Hepatic stellate cell (primary cell): ENCODE data around the gene ARAP1.
"Not testable (repeated sequence)": the region's sequence is repeated elsewhere in the genome, so short reads cannot be mapped to it uniquely, and the experiment has no call there.

ENCODE experiments used
- DNase-seq: peaks from one replicate; pipeline ENCODE4 v3.0.0; 2011; ENCODE audit warnings: low spot score

ARAP1 gene

DNA sequence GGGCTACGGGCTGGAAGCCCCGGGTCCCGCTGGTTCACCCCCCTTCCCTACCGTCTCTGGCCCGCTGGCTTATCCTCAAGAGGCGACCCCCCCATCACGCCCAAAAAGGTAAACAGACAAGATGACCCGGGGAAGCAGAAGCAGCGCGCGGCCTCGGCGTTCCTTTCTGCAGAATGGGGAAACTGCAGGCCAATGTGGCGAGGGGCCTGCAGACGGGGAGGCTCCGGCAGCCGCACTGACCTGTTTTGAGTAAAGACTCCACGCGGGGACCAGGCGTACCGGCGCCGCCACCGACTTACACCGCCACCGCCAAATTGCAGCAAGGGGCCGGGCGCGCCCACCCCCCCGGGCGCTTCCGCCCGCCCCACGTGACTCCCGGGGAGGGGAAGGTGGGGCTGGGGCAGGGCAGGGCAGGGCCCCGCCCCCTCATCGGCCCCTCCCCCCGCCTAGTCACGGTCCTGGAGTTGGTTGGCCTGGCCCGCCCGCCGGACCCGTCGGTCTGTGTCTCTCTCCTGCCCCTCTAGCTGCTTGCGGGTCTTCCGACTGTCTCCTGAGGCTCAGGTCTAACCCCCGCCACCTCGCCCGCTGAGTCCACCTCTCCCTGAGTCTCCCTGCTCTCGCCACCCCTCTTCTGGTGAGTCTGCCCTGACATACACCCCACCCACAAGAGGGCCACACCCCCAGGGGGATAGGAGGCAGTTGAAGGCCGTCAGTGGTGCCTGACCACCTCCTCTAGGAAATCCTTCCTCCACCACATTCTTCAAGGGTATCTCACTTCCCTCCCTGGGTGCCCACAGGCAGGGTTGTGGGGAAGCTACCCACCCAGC is at the start of gene ARAP1:
TSS of gene ARAP1 (minus strand) at position 321 of the 827 bp plus-strand sequence. CDS start 25,280 bp downstream, outside the sequence.
- DNase-seq, result peak; percentile 92

- no peak for DNase-seq
Measured at GRCh38 chr11:72799441-72799840, 47.2 kb upstream of the ARAP1 start.

DNA sequence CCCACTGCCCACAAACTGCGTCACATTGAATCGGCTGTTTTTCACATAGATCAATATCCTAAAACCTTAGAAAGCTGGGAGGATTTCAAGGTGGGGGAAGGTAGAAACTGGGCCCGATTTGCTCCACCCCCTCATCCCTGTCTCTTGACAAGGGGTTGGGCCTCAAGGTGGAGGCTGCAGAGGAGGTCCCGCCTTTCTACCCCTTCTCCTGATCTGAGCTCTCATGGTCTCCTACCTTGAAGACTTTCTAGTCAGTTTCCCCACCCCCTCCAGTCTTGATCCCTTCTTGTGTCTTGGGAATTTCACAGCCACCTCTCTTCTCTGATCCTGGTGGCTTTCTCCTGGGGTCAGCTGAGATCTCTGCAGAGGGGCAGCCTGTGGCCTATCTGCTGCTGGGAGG is 46.2 kb upstream of the ARAP1 start:
- no peak for DNase-seq

DNA sequence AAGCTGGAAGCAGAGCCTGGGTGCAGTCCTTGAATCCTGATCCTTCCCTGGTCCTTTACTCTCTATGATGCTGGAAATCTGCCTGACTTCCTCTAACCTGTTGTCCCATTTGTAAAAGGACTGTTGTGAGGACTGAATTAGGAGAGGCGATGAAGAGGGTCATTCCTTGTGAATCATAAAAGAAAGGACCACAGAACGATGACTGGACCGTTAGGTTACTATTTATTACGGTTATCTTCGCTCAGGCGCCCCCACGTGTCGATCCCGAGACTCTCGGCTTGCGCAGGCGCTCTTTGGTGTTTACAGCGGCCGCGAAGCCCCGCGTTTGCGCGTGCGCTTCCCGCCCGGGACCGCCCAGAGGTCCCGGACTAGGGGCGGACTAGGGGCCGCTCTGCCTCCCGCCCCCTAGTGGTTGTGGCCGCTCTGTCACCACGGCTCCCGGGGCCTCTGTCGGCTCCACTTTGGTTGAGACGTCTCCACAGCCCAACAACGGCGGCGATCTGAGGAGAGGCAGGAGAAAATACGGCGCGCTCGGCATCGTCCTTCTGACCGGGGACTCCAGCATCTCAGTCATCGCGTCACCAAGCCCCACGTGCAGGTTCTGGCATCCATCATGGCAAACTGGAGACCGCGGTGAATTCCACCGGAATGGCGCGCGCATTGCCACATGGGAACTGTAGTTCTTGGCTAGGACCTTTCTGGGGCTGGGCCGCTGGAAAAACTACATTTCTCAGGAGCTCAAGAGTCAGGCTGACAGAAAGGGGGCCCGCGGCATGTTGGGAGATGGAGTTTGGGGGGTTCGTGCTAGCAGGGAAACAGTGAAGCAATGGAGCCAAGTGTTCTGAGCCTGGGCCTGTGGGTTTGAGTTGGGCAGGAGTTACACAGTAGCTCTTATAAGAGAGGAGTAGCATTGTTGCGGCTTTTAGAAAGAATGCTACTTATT is 41.5 kb upstream of the ARAP1 start, which contains the start of gene STARD10:
TSS of gene STARD10 (minus strand) at position 623 of the 943 bp plus-strand sequence. CDS start 12,866 bp downstream, outside the sequence.
- DNase-seq, result peak; percentile 99

- DNase-seq, result no peak
Measured at GRCh38 chr11:72793076-72793424, 40.8 kb upstream of the ARAP1 start.

GRCh38 chr11:72792437-72793021 is 40.3 kb upstream of the ARAP1 start:
- DNase-seq, result no peak

DNA sequence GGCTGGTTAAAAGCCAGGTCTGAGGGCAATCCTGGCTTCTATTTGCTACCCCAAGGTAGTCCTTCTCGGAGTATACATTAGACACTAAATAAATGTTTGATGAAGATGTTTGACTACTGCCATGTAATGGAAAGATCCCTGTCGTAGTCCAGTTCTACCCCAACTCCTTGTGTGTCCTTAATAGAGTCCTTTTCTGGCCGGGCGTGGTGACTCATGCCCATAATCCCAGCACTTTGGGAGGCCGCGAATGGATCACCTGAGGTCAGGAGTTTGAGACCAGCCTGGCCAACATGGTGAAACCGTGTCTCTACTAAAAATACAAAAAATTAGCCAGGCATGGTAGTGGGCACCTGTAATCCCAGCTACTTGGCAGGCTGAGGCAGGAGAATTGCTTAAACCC is 39.0 kb upstream of the ARAP1 start:
- DNase-seq, result not testable (repeated sequence)

- peak; percentile 92 for DNase-seq
Measured at GRCh38 chr11:72789493-72790131, 37.4 kb upstream of the ARAP1 start.

GRCh38 chr11:72788241-72788640 is 36.0 kb upstream of the ARAP1 start:
- no peak for DNase-seq

- DNase-seq, result no peak
Measured at GRCh38 chr11:72787216-72788104, 35.3 kb upstream of the ARAP1 start.

GRCh38 chr11:72786305-72787215 is 34.4 kb upstream of the ARAP1 start:
- DNase-seq, result no peak

GRCh38 chr11:72784662-72785061 is 32.5 kb upstream of the ARAP1 start:
- DNase-seq, result no peak

DNA sequence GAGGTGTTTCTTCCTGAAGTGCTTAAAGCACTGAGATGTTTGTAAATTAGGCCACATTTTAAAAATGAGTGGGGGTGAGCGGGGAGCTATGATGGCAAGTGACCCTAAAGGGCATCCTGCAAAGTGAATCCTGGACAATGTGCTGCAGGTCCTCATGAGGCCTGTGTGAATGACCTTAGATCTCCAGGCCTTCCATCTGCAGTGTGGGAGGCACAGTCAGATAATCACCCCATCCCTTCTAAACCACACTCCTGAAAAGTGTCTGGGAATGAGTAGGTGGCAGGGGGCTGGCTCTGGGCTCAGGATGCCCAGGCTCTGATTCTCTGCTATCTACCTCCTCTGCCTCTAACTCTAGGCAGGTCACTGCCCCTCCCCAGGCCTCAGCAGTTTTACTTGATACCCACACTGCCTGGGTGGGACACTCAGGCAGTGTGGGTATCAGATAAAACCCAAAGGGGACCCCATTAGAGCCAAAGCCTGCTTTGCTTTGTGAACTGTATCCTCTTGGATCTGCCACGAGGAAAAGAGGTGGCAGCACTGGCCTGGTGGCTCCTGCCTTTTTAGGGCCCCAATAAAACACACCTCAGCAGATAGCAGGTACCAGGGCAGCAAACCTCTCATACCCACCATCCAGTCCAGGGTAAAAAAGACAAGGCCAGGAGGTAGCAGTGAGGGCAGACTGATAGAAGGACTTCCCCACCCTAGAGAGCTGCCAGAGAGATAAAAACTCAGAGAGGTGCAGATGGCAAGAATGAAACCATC is 31.1 kb upstream of the ARAP1 start:
- DNase-seq, result no peak

- no peak for DNase-seq
Measured at GRCh38 chr11:72782081-72782920, 30.1 kb upstream of the ARAP1 start.

DNA sequence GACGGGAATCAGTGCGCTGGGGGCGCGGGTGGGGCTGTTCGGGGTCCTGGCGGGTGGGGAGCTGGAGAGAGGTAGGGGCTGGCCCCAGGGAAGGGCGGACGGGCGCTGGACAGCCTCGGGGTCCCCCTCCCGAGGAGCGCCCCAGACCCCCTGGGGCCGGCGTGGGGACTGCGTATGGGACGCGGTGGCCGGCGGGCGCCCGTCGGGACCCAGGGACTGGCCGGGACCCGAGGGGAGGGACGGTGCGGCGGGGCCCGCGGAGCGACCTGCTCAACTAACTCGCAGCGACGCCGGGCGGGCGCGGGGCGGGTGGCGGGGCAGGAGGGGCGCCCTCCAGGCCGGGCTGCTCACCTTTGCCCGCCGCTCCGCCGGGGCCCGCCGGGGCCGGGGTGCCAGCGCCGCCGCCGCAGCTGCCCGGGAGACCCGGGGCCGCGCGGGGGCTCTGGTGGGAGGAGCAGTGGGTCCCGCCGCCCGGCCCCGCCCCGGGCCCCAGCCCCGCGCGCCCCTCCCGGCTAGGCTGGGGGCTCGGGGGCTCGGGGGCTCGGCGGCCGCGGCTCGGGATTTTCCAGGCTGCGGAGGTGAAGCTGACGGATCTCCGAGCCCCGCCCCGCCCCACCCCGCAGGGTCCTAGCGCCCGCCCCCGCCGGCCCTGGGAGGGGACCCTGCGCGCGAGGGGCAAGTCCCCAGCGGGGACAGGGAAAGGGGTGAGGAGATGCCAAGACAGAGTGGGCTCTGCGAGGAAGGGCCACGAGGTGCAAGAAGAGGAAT is 29.3 kb upstream of the ARAP1 start:
- peak; percentile 71 for DNase-seq

- DNase-seq, result no peak
Measured at GRCh38 chr11:72781063-72781312, 28.8 kb upstream of the ARAP1 start.

DNA sequence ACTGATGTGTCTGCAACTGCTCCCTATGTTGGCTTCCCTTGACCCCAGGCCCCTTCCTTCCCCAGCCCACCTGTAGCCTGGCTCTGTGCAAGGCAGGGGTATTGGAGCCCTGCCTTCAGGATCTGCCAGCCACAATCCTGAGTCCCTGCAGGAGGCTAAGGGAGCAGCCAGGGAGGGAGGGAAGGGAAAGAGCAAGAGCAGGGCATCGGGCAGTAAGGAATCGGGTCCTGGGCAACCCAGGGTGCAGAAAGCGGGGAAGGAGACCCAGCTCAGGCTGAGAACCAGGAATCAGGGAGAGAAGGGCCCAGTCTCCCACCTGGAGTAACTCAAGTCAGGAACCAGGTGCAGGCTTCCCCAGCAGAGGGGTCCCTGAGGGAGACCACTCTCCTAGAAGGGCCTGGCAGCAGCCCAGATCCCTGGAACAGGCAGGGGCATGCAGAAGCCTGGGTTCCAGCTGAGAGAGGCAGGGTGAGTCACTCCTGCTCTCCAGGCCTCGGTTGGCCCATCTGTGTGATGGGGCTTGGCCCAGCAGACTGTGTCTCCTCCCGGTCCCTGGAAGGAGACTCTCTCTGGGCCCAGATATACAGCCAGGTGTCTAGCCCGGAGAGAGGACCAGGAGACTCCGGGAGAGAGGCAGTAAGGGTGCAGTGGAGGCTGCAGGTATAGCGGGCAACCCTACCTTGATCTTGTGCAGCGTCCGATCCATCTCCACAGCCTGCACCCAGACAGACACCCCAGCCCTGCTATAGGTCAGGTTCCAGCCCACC is 28.3 kb upstream of the ARAP1 start:
- DNase-seq, result no peak
